Liver (tissue), 9 donors: ENCODE results near the gene PYM1. TPM values are rescaled to one million over a fixed set of nuclear protein-coding genes. Genes with fewer than 3 reads are reported as not detected.

Experiments
- DNase-seq: peaks from one replicate; pipeline ENCODE4 v3.0.0-alpha.2; 2017; ENCODE audit warnings: low spot score
- H3K27ac ChIP-seq, 2 donors: one replicate each; pipeline ENCODE4 v1.7.0; 2013; ENCODE audit warnings: inconsistent platforms in 2 of 2, low read length in 2 of 2, control low read depth in 1 of 2, low read depth in 1 of 2, mild to moderate bottlenecking in 1 of 2
- H3K27me3 ChIP-seq, 4 donors: one replicate each; pipeline versions ENCODE4 v1.6.1 to v1.7.0; 2013; ENCODE audit warnings: low read length in 3 of 4, inconsistent platforms in 1 of 4, mild to moderate bottlenecking in 1 of 4, moderate library complexity in 1 of 4; ENCODE audit not compliant: control insufficient read depth in 4 of 4, insufficient read depth in 4 of 4
- H3K36me3 ChIP-seq, 4 donors: one replicate each; pipeline versions ENCODE4 v1.6.1 to v1.7.0; 2013; ENCODE audit warnings: low read length in 3 of 4, mild to moderate bottlenecking in 3 of 4, low read depth in 1 of 4, moderate library complexity in 1 of 4; ENCODE audit not compliant: control insufficient read depth in 4 of 4, insufficient read depth in 3 of 4
- H3K4me1 ChIP-seq, 4 donors: one replicate each; pipeline versions ENCODE4 v1.6.1 to v1.7.0; 2013; ENCODE audit warnings: low read length in 3 of 4, mild to moderate bottlenecking in 3 of 4, moderate library complexity in 1 of 4; ENCODE audit not compliant: control insufficient read depth in 4 of 4, insufficient read depth in 4 of 4
- H3K4me3 ChIP-seq, 3 donors: one replicate each; pipeline versions ENCODE4 v1.6.1 to v1.7.0; 2013; ENCODE audit warnings: low read length in 3 of 3, control low read depth in 1 of 3, low read depth in 1 of 3, mild to moderate bottlenecking in 1 of 3
- H3K9ac ChIP-seq, 2 donors: one replicate each; pipeline ENCODE4 v1.7.0; 2013; ENCODE audit warnings: low read length in 2 of 2, mild to moderate bottlenecking in 2 of 2, moderate library complexity in 2 of 2, control low read depth in 1 of 2, low read depth in 1 of 2
- H3K9me3 ChIP-seq, 4 donors: one replicate each; pipeline versions ENCODE4 v1.6.1 to v1.7.0; 2013; ENCODE audit warnings: low read length in 3 of 4; ENCODE audit not compliant: control insufficient read depth in 4 of 4
- ATF3 ChIP-seq: IDR thresholded peaks from 2 replicates; pipeline ENCODE4 v1.6.1; 2016; ENCODE audit warnings: antibody characterized with exemption
- CTCF ChIP-seq: fragments of 150-350 bp; IDR thresholded peaks from 2 replicates; pipeline ENCODE4 v1.5.1; 2017; ENCODE audit warnings: improper control_type of control experiment, low read depth, low read length; ENCODE audit not compliant: missing input control
- EGR1 ChIP-seq, 2 donors: IDR thresholded peaks; 2 replicates each; pipeline ENCODE4 v1.6.1; 2016 to 2018; ENCODE audit warnings: antibody characterized with exemption in 2 of 2, low read depth in 2 of 2
- FOXA1 ChIP-seq: IDR thresholded peaks from 2 replicates; pipeline ENCODE4 v1.6.1; 2016; ENCODE audit warnings: antibody characterized with exemption
- FOXA2 ChIP-seq: IDR thresholded peaks from 2 replicates; pipeline ENCODE4 v1.6.1; 2016; ENCODE audit warnings: antibody characterized with exemption
- GABPA ChIP-seq, 2 donors: IDR thresholded peaks in 1 of 2; conservative IDR thresholded peaks in 1 of 2; 2 replicates each; pipeline ENCODE4 v1.6.1; 2016; ENCODE audit warnings: antibody characterized with exemption in 2 of 2, mild to moderate bottlenecking in 1 of 2, moderate library complexity in 1 of 2
- HNF4A ChIP-seq, 2 donors: conservative IDR thresholded peaks; 2 replicates each; pipeline ENCODE4 v1.6.1; 2016; ENCODE audit warnings: antibody characterized with exemption in 2 of 2, mild to moderate bottlenecking in 2 of 2
- HNF4G ChIP-seq: IDR thresholded peaks from 2 replicates; pipeline ENCODE4 v1.6.1; 2016; ENCODE audit warnings: antibody characterized with exemption
- JUND ChIP-seq, 2 donors: IDR thresholded peaks; 2 replicates each; pipeline ENCODE4 v1.6.1; 2016; ENCODE audit warnings: antibody characterized with exemption in 2 of 2
- MAX ChIP-seq: IDR thresholded peaks from 2 replicates; pipeline ENCODE4 v1.6.1; 2016; ENCODE audit warnings: antibody characterized with exemption
- NR2F2 ChIP-seq: IDR thresholded peaks from 2 replicates; pipeline ENCODE4 v1.6.1; 2016; ENCODE audit warnings: antibody characterized with exemption
- RAD21 ChIP-seq, 2 donors: IDR thresholded peaks; 2 replicates each; pipeline ENCODE4 v1.6.1; 2016; ENCODE audit warnings: antibody characterized with exemption in 2 of 2, mild to moderate bottlenecking in 2 of 2
- REST ChIP-seq: IDR thresholded peaks from 2 replicates; pipeline ENCODE4 v1.6.1; 2016; ENCODE audit warnings: antibody characterized with exemption, mild to moderate bottlenecking
- RXRA ChIP-seq, 2 donors: IDR thresholded peaks; 2 replicates each; pipeline ENCODE4 v1.6.1; 2017 to 2018; ENCODE audit warnings: antibody characterized with exemption in 2 of 2, mild to moderate bottlenecking in 1 of 2
- SP1 ChIP-seq: IDR thresholded peaks from 2 replicates; pipeline ENCODE4 v1.6.1; 2018; ENCODE audit warnings: antibody characterized with exemption, mild to moderate bottlenecking
- TAF1 ChIP-seq: conservative IDR thresholded peaks from 2 replicates; pipeline ENCODE4 v1.6.1; 2016; ENCODE audit warnings: antibody characterized with exemption, mild to moderate bottlenecking
- YY1 ChIP-seq: IDR thresholded peaks from 2 replicates; pipeline ENCODE4 v1.6.1; 2016; ENCODE audit warnings: antibody characterized with exemption, mild to moderate bottlenecking
- ZBTB33 ChIP-seq: IDR thresholded peaks from 2 replicates; pipeline ENCODE4 v1.6.1; 2016; ENCODE audit warnings: antibody characterized with exemption
- WGBS: extraction: QIAGEN DNeasy Blood & Tissue Kit; methylation state at CpG from one replicate; pipeline ENCODE4 v1.1.7; 2013; 5-methylcytosine and 5-hydroxymethylcytosine counted together
- polyA plus RNA-seq, 2 donors: library from polyadenylated mRNA; stranded (reverse) in 1 of 2; unstranded in 1 of 2; fragments of 200-250 nt in 1 of 2; fragments of >200 nt in 1 of 2; fragmentation: Nextera tagmentation in 1 of 2; extraction: Ambion mirVana in 1 of 2; gene quantifications; one replicate each; pipeline versions ENCODE4 v1.2.1 to v1.2.3, GENCODE V29; 2013 to 2015
- total RNA-seq, 2 donors: library from RNA; depleted of rRNA; stranded (reverse); fragments of >200 nt; gene quantifications; one replicate each; pipeline ENCODE4 v1.2.3, GENCODE V29; 2014
- donor health status: healthy.
- donor health status: healthy.
- donor health status: healthy.
- donor health status: healthy.
- donor health status: healthy.

Gene PYM1
- total and polyA plus RNA-seq, 4 donors: 16.7 to 29.4 (median 21.3) TPM

- no peak for DNase-seq
- Histone ChIP-seq H3K36me3 (peaks cover 0 to 4% (median 2%) of the 10 kb centered on the region in 4 donors), H3K4me1 (peaks cover 14 to 29% (median 15%) of the 10 kb centered on the region in 4 donors), H3K9me3 (no peaks in the 10 kb centered on the region), H3K4me3 (no peak overlapping the region), H3K27me3 (no peaks in the 10 kb centered on the region), H3K9ac (no peak overlapping the region), H3K27ac (no peak overlapping the region)
- 81% methylated on average over 4 of the region's 4 CpGs for WGBS
- TF ChIP-seq FOXA2 (no peak), TAF1 (no peak), ATF3 (no peak), HNF4A (conservative IDR thresholded peaks at IDR 0.05) (no peak), CTCF (no peak), SP1 (no peak), RXRA (IDR thresholded peaks at IDR 0.05) (no peak), NR2F2 (no peak), FOXA1 (no peak), RAD21 (IDR thresholded peaks at IDR 0.05) (no peak), REST (no peak), HNF4G (no peak), EGR1 (IDR thresholded peaks at IDR 0.05; ENCODE audit: low read depth in 2 of 2) (no peak), GABPA (IDR thresholded peaks at IDR 0.05 in 1 of 2, conservative IDR thresholded peaks at IDR 0.05 in 1 of 2) (no peak), ZBTB33 (no peak), YY1 (no peak), JUND (IDR thresholded peaks at IDR 0.05) (no peak), MAX (no peak)
These were observed 14.8 kb downstream of the PYM1 start for GRCh38 chr12:55912908-55913307.

- H3K36me3 ChIP-seq: peaks cover 0 to 2% (median under 1%) of the 10 kb centered on the region in 4 donors
- H3K4me3 ChIP-seq: no peak overlapping the region
- H3K27me3 ChIP-seq: no peaks in the 10 kb centered on the region
- H3K27ac ChIP-seq: peak overlapping the region; percentile 9 to 31
- TF ChIP-seq FOXA1 (no peak), RAD21 (IDR thresholded peaks at IDR 0.05) (no peak), YY1 (no peak), SP1 (no peak), NR2F2 (no peak), TAF1 (no peak), ZBTB33 (no peak), HNF4A (conservative IDR thresholded peaks at IDR 0.05) (peak in 1 of 2 donors; percentile 7)
- 21% methylated on average over 2 of the region's 2 CpGs for WGBS
- H3K4me1 ChIP-seq: peaks cover 9 to 25% (median 13%) of the 10 kb centered on the region in 4 donors
- no peaks in the 10 kb centered on the region for H3K9me3 ChIP-seq
- no peak overlapping the region for H3K9ac ChIP-seq
- no peak for DNase-seq
These were observed 18.2 kb downstream of the PYM1 start for GRCh38 chr12:55909513-55909884.
